Thoracic aorta (tissue), 2 donors: ENCODE data around the gene TSPYL4. TPM values are rescaled to one million over a fixed set of nuclear protein-coding genes. Genes with fewer than 3 reads are reported as not detected.

Experiments used
- ATAC-seq: fragments of 150-250 bp; one replicate; pipeline ENCODE4 v1.8.0; 2017; ENCODE audit warnings: low read depth; ENCODE audit not compliant: insufficient number of reproducible peaks, low FRiP score
- DNase-seq: peaks from one replicate; pipeline ENCODE4 v3.0.0-alpha.2; 2020; ENCODE audit warnings: low spot score
- H3K27ac ChIP-seq, 2 donors: fragments of 200-600 bp; sonication (generic); 1 replicate in 1 of 2; 2 replicates in 1 of 2; pipeline ENCODE4 v1.5.1; 2016; ENCODE audit warnings: mild to moderate bottlenecking in 2 of 2, moderate library complexity in 2 of 2
- H3K27me3 ChIP-seq: fragments of 200-600 bp; sonication (generic); replicated peaks from 2 replicates; pipeline ENCODE4 v1.6.0; 2016; ENCODE audit warnings: mild to moderate bottlenecking; ENCODE audit not compliant: insufficient read depth
- H3K36me3 ChIP-seq: fragments of 200-600 bp; sonication (generic); one replicate; pipeline ENCODE4 v1.5.1; 2016
- H3K4me1 ChIP-seq, 2 donors: fragments of 200-600 bp; sonication (generic); 1 replicate in 1 of 2; 2 replicates in 1 of 2; pipeline versions ENCODE4 v1.5.1 to v1.6.0; 2016; ENCODE audit warnings: low read depth in 2 of 2, mild to moderate bottlenecking in 1 of 2; ENCODE audit not compliant: control insufficient read depth in 1 of 2
- H3K4me3 ChIP-seq: fragments of 200-600 bp; sonication (generic); 2 replicates; pipeline ENCODE4 v1.5.1; 2016; ENCODE audit warnings: mild to moderate bottlenecking
- H3K9me3 ChIP-seq: fragments of 200-600 bp; sonication (generic); 2 replicates; pipeline ENCODE4 v1.5.1; 2016
- CTCF ChIP-seq: fragments of 200-600 bp; sonication (generic); IDR thresholded peaks from one replicate; pipeline ENCODE4 v1.5.1; 2019; ENCODE audit warnings: antibody characterized with exemption
- total RNA-seq, 2 donors: library from RNA; depleted of rRNA; stranded (reverse); fragments of >200 nt; gene quantifications; one replicate each; pipeline versions ENCODE4 v1.1.0 to v1.2.3, GENCODE V29; 2016

Gene TSPYL4
- total RNA-seq, 2 donors from 2014 or later, result 13.1 to 18.0 TPM

- Histone ChIP-seq H3K36me3 (no peaks in the 10 kb centered on the region), H3K27ac (no peak overlapping the region), H3K27me3 (no peaks in the 10 kb centered on the region), H3K4me3 (no peak overlapping the region), H3K4me1 (no peaks in the 10 kb centered on the region), H3K9me3 (no peaks in the 10 kb centered on the region)
- no peak for ATAC-seq
- TF ChIP-seq CTCF, result no peak
- no peak for DNase-seq
Measured at GRCh38 chr6:116201538-116201937, 52.3 kb downstream of the TSPYL4 start.

DNA sequence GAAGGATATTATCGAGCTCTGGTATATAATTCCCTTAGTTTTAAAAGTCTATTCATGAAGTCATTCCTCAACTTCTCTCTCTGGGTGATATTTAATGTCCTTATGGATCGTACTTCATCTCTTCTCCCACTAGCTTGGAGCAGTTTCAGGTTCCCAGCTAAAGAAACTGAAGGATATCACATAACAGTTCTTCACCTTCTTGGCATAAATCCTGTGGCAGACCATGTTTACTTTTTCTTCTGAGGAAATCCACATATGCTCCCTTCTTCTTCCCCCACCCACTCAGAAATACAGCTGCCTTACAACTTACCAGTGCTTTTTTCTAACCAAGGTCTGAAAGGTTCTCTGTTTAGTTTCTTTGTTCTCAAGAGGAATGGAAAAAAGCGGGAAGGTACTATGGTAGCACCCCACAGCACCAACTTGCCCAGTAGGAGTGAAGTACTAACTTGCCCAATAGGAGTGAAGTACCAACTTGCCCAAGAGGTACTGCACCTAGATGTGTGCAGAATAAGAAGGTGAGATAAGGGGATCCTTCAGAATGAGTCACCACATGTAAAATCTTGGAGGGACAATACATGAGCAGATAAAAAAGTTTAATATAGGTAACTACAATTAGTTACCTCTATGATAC, 53.1 kb downstream of the TSPYL4 start:
- Histone ChIP-seq H3K9me3 (no peaks in the 10 kb centered on the region), H3K27me3 (no peaks in the 10 kb centered on the region), H3K27ac (no peak overlapping the region), H3K4me3 (no peak overlapping the region), H3K36me3 (no peaks in the 10 kb centered on the region), H3K4me1 (no peaks in the 10 kb centered on the region)
- TF ChIP-seq CTCF, result no peak
- DNase-seq (no peak), ATAC-seq (no peak)

Other genes starting within 250 kb of the TSPYL4 start
- 10 to 100 TPM; 16.0 to 20.0 TPM for gene FRK, start 193.2 kb downstream of the TSPYL4 start, total RNA-seq
- gene NT5DC1, start 153.2 kb downstream of the TSPYL4 start, total RNA-seq, result 10 to 100 TPM; 15.4 to 25.0 TPM
- gene COL10A1, start 127.9 kb downstream of the TSPYL4 start, total RNA-seq, result under 1 TPM in 1 of 2 donors, not detected in 1; 0.92 TPM
- 10 to 100 TPM; 60.0 to 74.9 TPM for gene TSPYL1, start 25.9 kb upstream of the TSPYL4 start, total RNA-seq
- gene DSE, start 116.9 kb upstream of the TSPYL4 start, total RNA-seq, result 10 to 100 TPM; 46.7 to 65.2 TPM
- 10 to 100 TPM in 1 of 2 donors, 1 to 10 TPM in 1; 3.9 to 15.0 TPM for gene CALHM6, start 207.3 kb upstream of the TSPYL4 start, total RNA-seq